ENCODE results near the gene NR4A3.

DNA sequence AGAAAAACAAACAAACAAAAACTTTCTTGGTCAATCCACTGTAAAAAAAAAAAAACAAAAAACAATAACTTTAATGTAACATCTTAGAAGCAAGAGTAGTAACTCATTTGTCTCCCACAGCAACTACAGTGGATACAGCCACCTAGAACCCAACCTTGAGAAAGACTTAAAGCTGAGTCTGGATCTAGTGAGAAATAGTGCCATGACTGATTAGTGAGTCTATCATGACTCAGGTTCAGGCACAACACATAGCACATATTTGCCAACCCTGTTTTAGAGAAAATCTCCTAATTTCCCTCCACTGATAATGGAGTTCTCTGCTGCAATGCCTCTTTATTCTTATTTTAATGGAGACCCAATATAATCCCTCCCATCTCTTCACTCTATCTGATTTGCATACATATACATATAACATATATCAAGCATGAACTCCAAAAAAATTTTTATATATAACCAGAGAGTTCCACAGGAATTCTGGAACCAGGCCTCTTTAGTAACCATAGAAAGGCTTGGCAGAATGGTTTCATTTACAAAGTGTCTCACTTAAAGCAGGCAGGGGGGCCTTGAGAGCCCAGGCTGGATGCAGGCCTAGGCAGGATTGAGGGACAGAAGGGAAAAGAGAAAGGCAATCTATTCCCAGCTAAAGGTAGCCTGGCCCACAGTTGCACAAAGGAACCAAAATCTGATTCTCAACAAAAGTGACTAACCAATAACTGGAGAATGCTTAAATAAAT is 11.9 kb upstream of the NR4A3 start:
- TF ChIP-seq, protein P1, sequence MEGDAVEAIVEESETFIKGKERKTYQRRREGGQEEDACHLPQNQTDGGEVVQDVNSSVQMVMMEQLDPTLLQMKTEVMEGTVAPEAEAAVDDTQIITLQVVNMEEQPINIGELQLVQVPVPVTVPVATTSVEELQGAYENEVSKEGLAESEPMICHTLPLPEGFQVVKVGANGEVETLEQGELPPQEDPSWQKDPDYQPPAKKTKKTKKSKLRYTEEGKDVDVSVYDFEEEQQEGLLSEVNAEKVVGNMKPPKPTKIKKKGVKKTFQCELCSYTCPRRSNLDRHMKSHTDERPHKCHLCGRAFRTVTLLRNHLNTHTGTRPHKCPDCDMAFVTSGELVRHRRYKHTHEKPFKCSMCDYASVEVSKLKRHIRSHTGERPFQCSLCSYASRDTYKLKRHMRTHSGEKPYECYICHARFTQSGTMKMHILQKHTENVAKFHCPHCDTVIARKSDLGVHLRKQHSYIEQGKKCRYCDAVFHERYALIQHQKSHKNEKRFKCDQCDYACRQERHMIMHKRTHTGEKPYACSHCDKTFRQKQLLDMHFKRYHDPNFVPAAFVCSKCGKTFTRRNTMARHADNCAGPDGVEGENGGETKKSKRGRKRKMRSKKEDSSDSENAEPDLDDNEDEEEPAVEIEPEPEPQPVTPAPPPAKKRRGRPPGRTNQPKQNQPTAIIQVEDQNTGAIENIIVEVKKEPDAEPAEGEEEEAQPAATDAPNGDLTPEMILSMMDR (IDR thresholded peaks at IDR 0.05), result no peak
- TF ChIP-seq RFX5 (IDR thresholded peaks at IDR 0.05) (no peak), EP300 (IDR thresholded peaks at IDR 0.05) (no peak), RAD21 (conservative IDR thresholded peaks at IDR 0.05 in 1 of 2, IDR thresholded peaks at IDR 0.05 in 1 of 2) (no peak), CEBPB (IDR thresholded peaks at IDR 0.05) (no peak), ESRRA (IDR thresholded peaks at IDR 0.05; ENCODE audit: borderline replicate concordance, low read length) (no peak), POLR2AphosphoS2 (conservative IDR thresholded peaks at IDR 0.05; ENCODE audit: low read length) (no peak)
